Left ventricle myocardium inferior (tissue), 1 donor: ENCODE data around the gene NPM3. TPM values are rescaled to one million over a fixed set of nuclear protein-coding genes. Genes with fewer than 3 reads are reported as not detected.
"Not testable (repeated sequence)": the region's sequence is repeated elsewhere in the genome, so short reads cannot be mapped to it uniquely, and the experiment has no call there.

Experiments
- DNase-seq: peaks from one replicate; pipeline ENCODE4 v3.0.0-alpha.2; 2020
- H3K27ac ChIP-seq: fragments of 200-600 bp; replicated peaks from 2 replicates; pipeline ENCODE4 v1.8.0; 2021
- H3K27me3 ChIP-seq: fragments of 200-600 bp; 2 replicates; pipeline ENCODE4 v1.8.0; 2021; ENCODE audit warnings: low read depth
- H3K36me3 ChIP-seq: fragments of 200-600 bp; 2 replicates; pipeline ENCODE4 v1.8.0; 2021
- H3K4me1 ChIP-seq: fragments of 200-600 bp; 2 replicates; pipeline ENCODE4 v1.8.0; 2021
- H3K4me3 ChIP-seq: fragments of 200-600 bp; 2 replicates; pipeline ENCODE4 v1.8.0; 2021; ENCODE audit warnings: mild to moderate bottlenecking, moderate library complexity
- H3K9me3 ChIP-seq: fragments of 200-600 bp; replicated peaks from 2 replicates; pipeline ENCODE4 v1.8.0; 2021
- intact Hi-C: fragments of 100-400 bp; cut with micrococcal nuclease; formaldehyde crosslinking; loops from one replicate; pipeline ENCODE4 v1.11.0; 2022
- total RNA-seq: library from RNA; stranded (reverse); fragmentation: NEBNext Ultra II Directional; extraction: Animal tissue kit (Norgen Biotek cat#: 25700); gene quantifications from one replicate; pipeline ENCODE4 v1.2.1, GENCODE V29; 2021
- TF ChIP-seq, protein P1 (sequence below): fragments of 200-600 bp; IDR thresholded peaks from 2 replicates; pipeline ENCODE4 v1.8.0; 2021; ENCODE audit warnings: antibody characterized with exemption, mild to moderate bottlenecking, borderline replicate concordance
- donor health status: DM: no; HTN: yes; CAD: no; lungs with severe emphysema.

Gene NPM3
- total RNA-seq, 1 donor from 2014 or later = 7.9 TPM

DNA sequence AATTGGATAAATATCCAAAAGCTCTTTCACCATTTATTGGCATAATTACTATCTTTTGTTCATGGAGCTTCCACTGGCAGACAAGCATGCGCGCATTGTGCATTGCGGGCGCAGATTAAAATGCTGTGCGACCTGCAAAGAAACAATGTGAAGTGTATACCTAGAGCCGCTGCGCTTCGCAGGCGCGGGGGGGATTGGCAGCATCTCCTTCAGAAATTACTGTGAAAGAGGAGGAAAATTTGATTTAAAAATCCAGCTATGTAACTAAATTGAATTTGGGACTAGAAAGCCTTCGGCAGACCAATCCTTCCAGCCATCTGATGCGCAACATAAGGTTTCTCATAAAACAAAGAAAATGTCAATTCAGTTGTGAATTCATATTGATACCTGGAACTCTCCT, 10.3 kb upstream of the NPM3 start:
- no peaks in the 10 kb centered on the region for H3K9me3 ChIP-seq
- intact Hi-C loops = no loop called here
- peaks cover 15% of the 10 kb centered on the region for H3K4me1 ChIP-seq
- TF ChIP-seq, protein P1, sequence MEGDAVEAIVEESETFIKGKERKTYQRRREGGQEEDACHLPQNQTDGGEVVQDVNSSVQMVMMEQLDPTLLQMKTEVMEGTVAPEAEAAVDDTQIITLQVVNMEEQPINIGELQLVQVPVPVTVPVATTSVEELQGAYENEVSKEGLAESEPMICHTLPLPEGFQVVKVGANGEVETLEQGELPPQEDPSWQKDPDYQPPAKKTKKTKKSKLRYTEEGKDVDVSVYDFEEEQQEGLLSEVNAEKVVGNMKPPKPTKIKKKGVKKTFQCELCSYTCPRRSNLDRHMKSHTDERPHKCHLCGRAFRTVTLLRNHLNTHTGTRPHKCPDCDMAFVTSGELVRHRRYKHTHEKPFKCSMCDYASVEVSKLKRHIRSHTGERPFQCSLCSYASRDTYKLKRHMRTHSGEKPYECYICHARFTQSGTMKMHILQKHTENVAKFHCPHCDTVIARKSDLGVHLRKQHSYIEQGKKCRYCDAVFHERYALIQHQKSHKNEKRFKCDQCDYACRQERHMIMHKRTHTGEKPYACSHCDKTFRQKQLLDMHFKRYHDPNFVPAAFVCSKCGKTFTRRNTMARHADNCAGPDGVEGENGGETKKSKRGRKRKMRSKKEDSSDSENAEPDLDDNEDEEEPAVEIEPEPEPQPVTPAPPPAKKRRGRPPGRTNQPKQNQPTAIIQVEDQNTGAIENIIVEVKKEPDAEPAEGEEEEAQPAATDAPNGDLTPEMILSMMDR = no peak
- no peaks in the 10 kb centered on the region for H3K27me3 ChIP-seq
- H3K4me3 ChIP-seq = no peak overlapping the region
- H3K27ac ChIP-seq = no peak overlapping the region
- DNase-seq = no peak
- H3K36me3 ChIP-seq = peaks cover 100% of the 10 kb centered on the region

DNA sequence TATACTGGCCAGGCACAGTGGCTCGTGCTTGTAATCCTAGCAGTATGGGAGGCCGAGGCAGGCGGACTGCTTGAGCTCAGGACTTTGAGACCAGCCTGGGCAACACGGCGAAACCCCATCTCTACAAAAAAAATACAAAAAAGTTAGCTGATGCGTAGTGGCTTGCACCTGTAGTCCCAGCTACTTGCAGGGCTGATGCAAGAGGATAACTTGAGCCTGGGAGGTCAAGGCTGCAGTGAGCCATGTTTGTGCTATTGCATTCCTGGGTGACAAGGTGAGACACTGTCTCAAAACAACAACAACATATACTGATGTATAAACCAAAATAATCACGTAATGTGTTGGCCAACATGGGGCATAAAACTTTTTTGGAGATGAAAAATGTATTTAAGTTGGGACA, 6.4 kb upstream of the NPM3 start:
- Histone ChIP-seq H3K9me3 (no peaks in the 10 kb centered on the region), H3K36me3 (peaks cover 100% of the 10 kb centered on the region), H3K27me3 (no peaks in the 10 kb centered on the region), H3K4me3 (no peak overlapping the region), H3K27ac (no peak overlapping the region), H3K4me1 (no peaks in the 10 kb centered on the region)
- TF ChIP-seq, protein P1 = no peak
- DNase-seq = no peak
- intact Hi-C loops = no loop called here

DNA sequence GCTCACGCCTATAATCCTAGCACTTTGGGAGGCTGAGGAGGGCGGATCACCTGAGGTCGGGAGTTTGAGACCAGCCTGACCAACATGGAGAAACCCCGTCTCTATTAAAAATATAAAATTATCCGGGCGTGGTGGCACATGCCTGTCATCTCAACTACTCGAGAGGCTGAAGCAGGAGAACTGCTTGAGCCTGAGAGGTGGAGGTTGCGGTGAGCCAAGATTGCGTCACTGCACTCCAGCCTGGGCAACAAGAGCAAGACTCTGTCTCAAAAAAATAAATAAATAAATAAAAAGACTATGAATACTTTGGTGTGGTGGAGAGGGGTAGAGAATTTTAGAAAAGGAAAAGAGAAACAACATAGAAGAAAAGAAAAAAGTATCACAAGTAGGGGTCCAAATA, 6.0 kb upstream of the NPM3 start:
- peaks cover 98% of the 10 kb centered on the region for H3K36me3 ChIP-seq
- H3K27ac ChIP-seq, DNase-seq, H3K4me1 ChIP-seq, intact Hi-C loops, H3K4me3 ChIP-seq, H3K27me3 ChIP-seq, H3K9me3 ChIP-seq: not testable (repeated sequence)

DNA sequence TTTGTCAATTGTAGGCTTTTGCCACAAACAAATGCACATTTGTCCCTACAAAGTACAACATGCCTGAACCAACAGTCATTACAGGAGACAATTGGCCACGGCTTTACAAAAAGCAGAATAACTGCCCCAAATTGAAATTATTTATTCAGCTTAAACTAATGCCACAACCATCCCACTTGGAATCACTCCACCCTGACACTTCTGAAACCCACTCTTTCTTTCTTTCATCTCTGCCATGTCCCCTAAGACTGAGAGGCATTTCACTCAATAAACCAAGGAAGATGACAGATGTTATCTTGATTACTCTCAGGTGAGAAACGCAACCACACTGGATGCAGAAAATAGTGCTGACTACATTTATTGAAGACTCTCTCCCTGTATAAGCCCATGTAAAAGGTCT, 2.6 kb upstream of the NPM3 start:
- Histone ChIP-seq H3K4me1 (peaks cover 33% of the 10 kb centered on the region), H3K27me3 (no peaks in the 10 kb centered on the region), H3K4me3 (no peak overlapping the region), H3K36me3 (peaks cover 69% of the 10 kb centered on the region), H3K9me3 (no peaks in the 10 kb centered on the region), H3K27ac (no peak overlapping the region)
- no peak for DNase-seq
- TF ChIP-seq, protein P1 = no peak
- intact Hi-C loops = no loop called here

DNA sequence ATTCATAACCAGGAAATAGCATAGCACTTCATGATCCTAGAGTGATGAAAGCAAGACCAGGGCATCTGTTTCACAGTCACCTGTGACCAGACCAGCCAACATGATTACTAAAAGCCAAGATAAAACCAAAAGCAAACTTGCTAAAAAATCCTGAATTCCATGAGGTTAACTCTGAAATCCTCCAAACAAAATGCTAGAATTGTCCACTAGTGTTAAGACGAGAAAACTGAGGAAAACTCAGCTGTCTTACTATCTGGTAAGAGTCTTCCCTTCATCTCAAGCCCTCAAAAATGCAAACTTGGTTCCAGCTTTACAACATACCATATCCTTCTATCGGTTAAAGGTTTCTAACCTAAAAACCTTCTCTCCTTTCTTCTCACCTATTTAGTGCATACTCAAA, 1.3 kb upstream of the NPM3 start:
- no peaks in the 10 kb centered on the region for H3K9me3 ChIP-seq
- no peak overlapping the region for H3K27ac ChIP-seq
- H3K27me3 ChIP-seq = peaks cover 2% of the 10 kb centered on the region
- intact Hi-C loops = loop anchor here (5.0 kb wide), 1 partner anchor 182 kb away; no protein-coding TSS in a partner anchor
- no peak for DNase-seq
- H3K36me3 ChIP-seq = peaks cover 57% of the 10 kb centered on the region
- H3K4me1 ChIP-seq = peaks cover 44% of the 10 kb centered on the region
- TF ChIP-seq, protein P1 = no peak
- H3K4me3 ChIP-seq = no peak overlapping the region

DNA sequence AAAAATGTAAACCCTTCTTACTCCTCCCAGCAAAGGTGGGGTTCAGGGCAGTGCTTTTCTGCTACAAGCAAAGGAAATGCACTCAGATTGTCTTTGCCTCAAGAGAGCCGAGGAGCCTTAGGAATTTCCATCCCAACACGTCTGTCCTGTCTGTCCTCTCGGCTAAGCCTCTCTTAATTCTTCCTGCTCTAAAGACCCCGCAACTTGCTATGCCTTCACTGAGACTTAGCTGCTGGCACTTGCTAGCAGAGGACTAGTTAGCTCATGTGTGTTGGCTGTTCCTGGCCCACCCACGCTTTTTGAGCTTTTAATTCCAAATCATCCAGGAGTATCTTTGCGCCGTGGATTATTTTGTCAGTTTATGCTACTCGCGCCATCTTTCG, 481 bp upstream of the NPM3 start:
- peaks cover 48% of the 10 kb centered on the region for H3K36me3 ChIP-seq
- TF ChIP-seq, protein P1 = no peak
- H3K27ac ChIP-seq = peak overlapping the region; percentile 36

More for the DNA sequence above, 481 bp upstream of the NPM3 start:
- no peak for DNase-seq
- Histone ChIP-seq H3K27me3 (peaks cover 10% of the 10 kb centered on the region), H3K4me3 (peak overlapping the region; percentile 72), H3K4me1 (peaks cover 52% of the 10 kb centered on the region), H3K9me3 (no peaks in the 10 kb centered on the region)
- intact Hi-C loops = loop anchor here (5.0 kb wide), 1 partner anchor 181 kb away; no protein-coding TSS in a partner anchor
